Stimulated activated CD8-positive, alpha-beta memory T cell treated with anti-CD3 and anti-CD28 coated beads, Interleukin-15, amount 100 ng/mL, for 24 hours (primary cell): ENCODE data around the gene ATRN.

ENCODE experiments used
- DNase-seq: peaks from one replicate; pipeline ENCODE4 v3.0.0-alpha.2; 2020; ENCODE audit warnings: low read depth

ATRN gene

DNA sequence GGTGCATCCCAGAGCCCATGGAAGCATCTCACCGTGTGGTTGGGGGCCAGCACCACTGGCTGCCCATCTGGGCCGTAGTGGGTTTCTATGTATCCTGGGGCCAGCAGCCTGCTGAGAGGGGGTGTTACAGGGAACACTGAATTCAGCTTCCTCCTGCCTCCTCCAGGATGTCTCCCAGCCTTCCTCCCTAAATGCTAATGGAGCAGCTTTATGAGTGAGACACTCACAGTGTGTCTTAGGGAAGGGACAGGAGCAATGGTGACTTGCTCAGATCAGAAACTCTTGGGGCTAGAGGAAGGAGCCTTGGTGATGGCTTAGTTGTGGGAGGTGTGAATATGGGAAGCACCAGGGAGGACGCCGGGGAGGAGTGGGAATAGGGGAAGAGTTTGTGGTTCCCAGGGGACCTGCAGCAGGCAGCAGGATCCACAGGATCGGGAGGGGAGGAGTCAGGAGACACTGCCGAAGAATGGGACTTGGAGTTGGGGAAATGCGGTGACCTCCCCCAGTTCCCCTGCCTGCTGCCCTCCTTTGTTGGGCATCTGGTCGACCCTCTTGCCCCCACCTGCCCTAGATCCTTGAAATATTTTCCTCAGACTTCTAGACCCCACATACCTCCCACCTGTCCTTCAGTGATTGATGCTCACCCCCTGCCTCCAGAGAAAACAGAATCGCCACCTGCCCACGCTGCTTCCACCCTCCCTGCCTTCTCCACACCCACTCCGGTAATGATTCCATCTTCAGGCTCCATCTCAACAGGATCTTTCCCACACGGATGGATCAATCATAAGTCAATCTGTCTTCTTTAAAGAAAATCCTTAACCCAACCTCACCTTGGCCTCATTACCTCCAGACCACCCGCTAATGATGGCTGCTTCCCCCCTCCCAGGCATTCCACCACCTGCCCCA, 204.4 kb downstream of the ATRN start:
- DNase-seq = no peak

- DNase-seq = no peak
Observed at GRCh38 chr20:3677733-3678132, 206.9 kb downstream of the ATRN start.

GRCh38 chr20:3678198-3678597, 207.4 kb downstream of the ATRN start:
- no peak for DNase-seq

GRCh38 chr20:3678856-3679720, 208.3 kb downstream of the ATRN start:
- no peak for DNase-seq

GRCh38 chr20:3679749-3680700, 209.2 kb downstream of the ATRN start:
- no peak for DNase-seq

- no peak for DNase-seq
Observed at GRCh38 chr20:3680701-3681351, 210.0 kb downstream of the ATRN start.

GRCh38 chr20:3681352-3681930, 210.6 kb downstream of the ATRN start:
- DNase-seq = no peak

GRCh38 chr20:3681931-3682781, 211.3 kb downstream of the ATRN start, which contains the start of gene ADAM33:
Gene ADAM33, minus strand, starts transcription at chr20:3682010. Its CDS starts 6 bp downstream, at chr20:3682004.
- DNase-seq = no peak

DNA sequence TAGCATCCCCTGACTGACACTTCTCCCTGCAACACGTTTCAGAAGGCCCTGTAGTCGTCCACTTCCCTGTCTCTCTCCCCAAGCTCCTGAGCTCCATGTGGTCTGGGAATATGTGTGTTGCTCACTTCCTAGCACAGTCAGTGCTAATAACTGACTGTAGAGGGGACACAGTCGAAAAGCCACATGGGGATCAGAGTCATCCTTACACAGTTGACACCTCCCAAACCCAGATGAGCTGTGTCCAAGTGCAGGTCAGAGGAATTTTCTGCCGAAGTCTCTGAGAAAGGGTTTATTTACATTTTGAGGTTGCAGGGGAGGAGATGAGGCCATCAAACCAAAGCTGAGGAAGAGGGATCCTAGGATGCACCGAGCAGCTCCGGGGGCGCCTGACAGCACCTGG, 214.5 kb downstream of the ATRN start:
- no peak for DNase-seq

GRCh38 chr20:3686421-3686820, 215.6 kb downstream of the ATRN start:
- no peak for DNase-seq

GRCh38 chr20:3686867-3687321, 216.1 kb downstream of the ATRN start:
- no peak for DNase-seq

GRCh38 chr20:3687655-3688054, 216.8 kb downstream of the ATRN start:
- no peak for DNase-seq

DNA sequence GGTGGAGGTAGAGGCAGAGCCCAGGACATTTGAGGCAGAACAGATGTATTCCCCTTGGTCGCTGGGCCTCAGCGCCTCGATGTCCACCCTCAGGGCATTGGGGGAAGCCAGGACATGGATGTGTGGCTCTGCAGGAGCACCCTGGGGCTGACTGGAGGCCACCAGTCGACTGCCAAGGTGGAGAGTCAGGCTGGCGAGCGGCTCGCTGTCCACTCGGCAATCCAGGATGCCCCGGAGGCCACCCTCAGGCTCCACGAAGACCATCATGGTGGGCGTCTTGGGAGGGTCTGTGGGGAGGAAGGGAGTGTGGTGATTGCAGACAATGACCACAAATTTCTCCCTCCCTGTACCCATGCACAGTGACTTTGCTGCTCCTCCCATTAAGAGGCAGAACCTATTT, 219.2 kb downstream of the ATRN start:
- no peak for DNase-seq

DNA sequence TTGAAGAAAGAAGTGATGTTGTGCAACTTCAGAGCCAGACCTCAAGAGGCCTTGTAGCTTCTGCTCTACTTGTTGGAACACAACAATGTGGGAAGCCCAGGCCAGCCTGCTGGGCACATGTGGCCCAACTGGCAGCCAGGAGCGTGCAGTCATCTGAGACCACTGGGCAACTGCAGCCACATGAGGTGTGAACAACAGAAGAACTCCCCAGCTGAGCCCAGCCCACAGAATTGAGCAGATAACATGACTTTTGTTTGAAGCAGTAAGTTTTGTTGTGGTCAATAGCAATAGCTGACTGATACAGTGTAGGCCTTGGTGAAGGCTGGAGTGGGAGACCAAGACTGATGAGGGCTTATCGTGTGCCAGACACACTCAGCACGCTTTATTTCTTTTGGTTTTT, 219.6 kb downstream of the ATRN start:
- no peak for DNase-seq

GRCh38 chr20:3691306-3691705, 220.5 kb downstream of the ATRN start:
- no peak for DNase-seq

- DNase-seq = no peak
Observed at GRCh38 chr20:3691897-3692296, 221.1 kb downstream of the ATRN start.

DNA sequence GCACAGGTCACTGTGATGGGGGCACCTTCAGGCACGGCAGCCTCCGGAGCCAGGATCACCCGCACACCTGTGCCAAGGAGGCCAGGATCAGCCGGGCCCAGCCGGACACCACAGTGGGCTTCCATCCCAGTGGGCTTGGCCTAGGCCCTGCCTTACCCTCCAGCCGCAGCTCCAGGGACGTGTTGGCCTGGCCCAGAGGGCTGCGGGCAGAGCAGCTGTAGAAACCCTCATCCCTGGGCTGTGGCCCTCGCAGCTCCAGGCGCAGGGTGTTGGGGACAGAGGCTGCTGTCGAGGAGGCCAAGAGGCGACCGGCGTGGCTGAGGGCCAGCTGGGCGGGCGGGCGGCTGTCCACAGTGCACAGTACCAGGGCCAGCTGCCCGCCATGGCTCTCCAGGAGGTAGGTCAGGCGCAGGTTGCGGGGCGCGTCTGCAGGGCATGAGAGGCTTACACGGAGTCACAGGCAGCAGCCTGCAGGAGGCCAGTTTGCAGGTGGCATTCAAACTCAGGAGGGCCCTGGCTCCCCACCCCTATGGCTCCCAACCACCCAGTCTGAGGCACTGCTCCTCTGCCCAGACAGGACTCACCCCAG, 222.0 kb downstream of the ATRN start:
- no peak for DNase-seq

DNA sequence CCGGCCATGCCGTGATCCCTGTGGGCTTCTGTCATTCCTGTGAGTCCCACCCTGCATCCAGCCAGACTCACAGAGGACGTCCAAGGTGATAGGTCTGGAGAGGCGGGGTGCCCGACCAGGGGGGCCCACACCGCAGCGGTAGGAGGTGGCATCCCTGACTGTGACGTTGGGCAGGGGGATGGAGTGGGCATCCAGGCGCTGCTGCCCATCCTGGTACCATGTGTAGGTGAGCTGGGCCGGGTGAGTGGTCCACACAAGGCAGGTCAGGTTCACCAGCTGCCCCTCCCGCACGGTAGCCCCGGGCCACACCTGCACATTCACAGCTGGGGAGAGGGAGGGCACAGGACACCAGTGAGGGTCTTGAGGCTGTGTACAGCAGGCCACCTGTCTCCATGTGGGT, 222.6 kb downstream of the ATRN start:
- DNase-seq = no peak

DNA sequence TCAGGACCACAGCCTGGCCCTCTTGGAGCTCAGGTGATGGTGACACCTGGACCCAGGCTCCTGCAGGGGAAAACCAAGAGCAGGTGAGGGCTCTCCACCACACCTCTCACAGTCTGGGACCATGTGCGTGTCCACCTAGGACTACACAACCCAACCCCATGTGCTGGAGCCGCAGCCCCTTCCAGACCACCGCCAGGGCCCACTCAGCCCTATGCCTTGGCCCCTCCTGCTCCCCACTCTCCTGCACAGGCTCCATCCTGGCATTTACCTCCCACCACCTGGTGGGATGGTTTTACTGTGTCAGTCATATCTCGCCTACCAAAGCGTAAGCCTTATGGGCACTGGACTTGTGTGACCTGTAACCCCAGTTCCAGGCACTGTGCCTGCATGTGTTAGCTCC, 224.0 kb downstream of the ATRN start:
- no peak for DNase-seq
